LNCaP clone FGC (cell line): ENCODE data around the gene TUBB.

Experiments
- DNase-seq: peaks from one replicate; pipeline ENCODE4 v3.0.0-alpha.2; 2011; ENCODE audit warnings: low read depth
- H3K4me3 ChIP-seq: 2 replicates; pipeline ENCODE4 v1.5.1; 2011; ENCODE audit warnings: mild to moderate bottlenecking, low read depth, low read length, control low read depth
- CTCF ChIP-seq: IDR thresholded peaks from 2 replicates; pipeline ENCODE4 v1.5.1; 2012; ENCODE audit warnings: mild to moderate bottlenecking; ENCODE audit not compliant: control insufficient read depth, insufficient read depth; ENCODE audit errors: extremely low read depth

The TUBB gene

GRCh38 chr6:30684386-30685156 is 35.6 kb upstream of the TUBB start:
- TF ChIP-seq CTCF = no peak
- H3K4me3 ChIP-seq = no peak overlapping the region
- no peak for DNase-seq

GRCh38 chr6:30685157-30686008 is 34.8 kb upstream of the TUBB start:
- no peak for TF ChIP-seq CTCF
- H3K4me3 ChIP-seq = no peak overlapping the region
- no peak for DNase-seq

- H3K4me3 ChIP-seq = peak within 1 kb of the TSS; percentile 71
- no peak for TF ChIP-seq CTCF
- no peak for DNase-seq
Observed at GRCh38 chr6:30686009-30686907, 33.9 kb upstream of the TUBB start, which contains the start of gene PPP1R18. Gene PPP1R18 (minus strand): TSS chr6:30686645. CDS start chr6:30686018, 627 bp downstream.

- no peak for DNase-seq
- no peak for TF ChIP-seq CTCF
- H3K4me3 ChIP-seq = peak overlapping the region; percentile 71
Observed at GRCh38 chr6:30686908-30687658, 33.1 kb upstream of the TUBB start.

GRCh38 chr6:30687659-30688431 is 32.3 kb upstream of the TUBB start:
- no peak for DNase-seq
- no peak for TF ChIP-seq CTCF
- peak overlapping the region; percentile 71 for H3K4me3 ChIP-seq
